ENCODE measurements around the gene ROR1.

Gene ROR1

DNA sequence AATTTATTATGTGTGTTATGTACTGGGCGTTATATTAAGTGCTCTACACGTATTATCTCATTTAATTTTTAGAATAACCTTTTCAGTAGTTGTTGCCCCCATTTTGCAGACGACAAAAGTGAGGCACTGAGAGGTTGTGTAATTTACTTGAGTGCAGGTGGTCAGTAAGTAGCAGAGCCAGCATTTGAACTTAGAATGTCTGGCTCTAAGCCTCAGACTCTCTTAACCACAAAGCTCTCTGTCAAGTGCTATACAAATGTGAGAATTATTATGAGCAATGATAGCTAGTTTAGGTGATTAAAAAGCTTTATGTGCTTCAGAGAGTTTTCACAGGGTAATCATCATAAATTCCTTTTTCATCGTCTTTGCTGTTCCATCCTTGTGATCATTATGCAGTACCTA lies 333.3 kb downstream of the ROR1 start:
- no peaks in the 10 kb centered on the region for H3K9me3 ChIP-seq
- no peak for DNase-seq
- peaks cover 12% of the 10 kb centered on the region for H3K4me1 ChIP-seq
- no peak overlapping the region for H3K4me3 ChIP-seq (ENCODE audit: low read depth, low read length)
- H3K36me3 ChIP-seq: no peaks in the 10 kb centered on the region
- TF ChIP-seq, protein P1, sequence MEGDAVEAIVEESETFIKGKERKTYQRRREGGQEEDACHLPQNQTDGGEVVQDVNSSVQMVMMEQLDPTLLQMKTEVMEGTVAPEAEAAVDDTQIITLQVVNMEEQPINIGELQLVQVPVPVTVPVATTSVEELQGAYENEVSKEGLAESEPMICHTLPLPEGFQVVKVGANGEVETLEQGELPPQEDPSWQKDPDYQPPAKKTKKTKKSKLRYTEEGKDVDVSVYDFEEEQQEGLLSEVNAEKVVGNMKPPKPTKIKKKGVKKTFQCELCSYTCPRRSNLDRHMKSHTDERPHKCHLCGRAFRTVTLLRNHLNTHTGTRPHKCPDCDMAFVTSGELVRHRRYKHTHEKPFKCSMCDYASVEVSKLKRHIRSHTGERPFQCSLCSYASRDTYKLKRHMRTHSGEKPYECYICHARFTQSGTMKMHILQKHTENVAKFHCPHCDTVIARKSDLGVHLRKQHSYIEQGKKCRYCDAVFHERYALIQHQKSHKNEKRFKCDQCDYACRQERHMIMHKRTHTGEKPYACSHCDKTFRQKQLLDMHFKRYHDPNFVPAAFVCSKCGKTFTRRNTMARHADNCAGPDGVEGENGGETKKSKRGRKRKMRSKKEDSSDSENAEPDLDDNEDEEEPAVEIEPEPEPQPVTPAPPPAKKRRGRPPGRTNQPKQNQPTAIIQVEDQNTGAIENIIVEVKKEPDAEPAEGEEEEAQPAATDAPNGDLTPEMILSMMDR (IDR thresholded peaks at IDR 0.05; ENCODE audit: low read depth, low read length): no peak
- no peaks in the 10 kb centered on the region for H3K27me3 ChIP-seq

DNA sequence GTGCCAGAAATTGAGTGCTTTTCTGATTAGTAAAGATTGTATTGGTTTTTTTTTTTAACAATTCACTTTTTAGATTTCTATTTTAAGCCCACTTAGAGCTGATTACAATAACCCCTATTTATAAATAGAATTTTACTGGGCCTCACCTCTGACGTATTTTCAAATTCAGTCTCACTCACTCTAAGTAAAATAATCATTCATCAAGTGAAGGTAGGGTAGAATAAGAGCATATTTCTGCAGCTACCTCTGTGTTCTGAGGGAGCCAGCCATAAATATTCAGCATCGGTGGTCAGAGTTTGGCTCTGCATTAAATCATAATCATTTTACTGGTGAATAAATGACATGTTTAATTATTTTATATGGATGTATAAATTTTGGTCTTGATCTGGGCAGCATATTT lies 333.8 kb downstream of the ROR1 start:
- Histone ChIP-seq H3K9me3 (no peaks in the 10 kb centered on the region), H3K4me1 (peaks cover 12% of the 10 kb centered on the region), H3K36me3 (no peaks in the 10 kb centered on the region), H3K27me3 (no peaks in the 10 kb centered on the region), H3K4me3 (ENCODE audit: low read depth, low read length) (no peak overlapping the region)
- TF ChIP-seq, protein P1 (IDR thresholded peaks at IDR 0.05; ENCODE audit: low read depth, low read length): no peak
- DNase-seq: no peak

DNA sequence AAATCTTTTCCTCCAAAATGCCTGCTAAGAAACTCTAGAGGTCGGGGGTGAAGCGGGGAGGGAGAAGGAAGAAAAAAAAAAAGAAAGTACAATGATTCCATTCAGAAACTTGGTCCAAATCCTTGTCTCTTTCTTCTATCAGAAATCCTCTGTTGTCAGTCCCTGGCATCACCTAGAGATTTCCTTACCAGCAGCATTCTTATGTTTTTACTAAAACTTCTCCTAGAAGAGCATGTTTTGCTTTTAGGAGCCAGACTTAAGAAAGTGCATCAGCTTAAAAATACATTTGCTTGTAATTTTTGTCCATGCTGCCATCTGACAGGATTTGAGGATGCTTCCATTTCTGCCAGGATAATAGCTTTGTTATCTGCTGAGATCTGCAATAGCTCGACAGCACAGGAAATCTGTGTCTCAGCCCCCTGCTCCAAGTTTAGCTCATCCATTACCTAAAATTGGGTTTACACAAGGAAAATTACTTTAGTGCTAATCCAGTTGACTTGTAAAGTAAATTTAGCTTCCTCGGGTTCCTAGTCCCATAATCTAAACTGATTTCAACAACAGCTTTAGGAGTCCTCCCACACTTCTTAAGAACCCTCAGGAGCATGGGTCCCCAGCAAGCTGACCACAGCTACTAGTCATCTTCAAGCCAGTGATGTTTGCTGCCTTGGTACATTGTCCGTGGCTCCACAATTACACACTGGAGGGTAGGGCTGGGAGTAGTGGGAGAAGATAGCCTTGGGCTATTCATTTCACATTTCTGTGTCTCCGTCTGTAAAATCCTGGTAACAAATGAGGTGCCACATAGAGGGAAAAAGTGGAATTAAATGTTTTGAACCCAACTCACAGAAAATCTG lies 337.3 kb downstream of the ROR1 start:
- no peaks in the 10 kb centered on the region for H3K9me3 ChIP-seq
- DNase-seq: peak; percentile 12
- peaks cover 12% of the 10 kb centered on the region for H3K4me1 ChIP-seq
- H3K27me3 ChIP-seq: no peaks in the 10 kb centered on the region
- TF ChIP-seq, protein P1 (IDR thresholded peaks at IDR 0.05; ENCODE audit: low read depth, low read length): no peak
- H3K4me3 ChIP-seq (ENCODE audit: low read depth, low read length): no peak overlapping the region
- no peaks in the 10 kb centered on the region for H3K36me3 ChIP-seq

DNA sequence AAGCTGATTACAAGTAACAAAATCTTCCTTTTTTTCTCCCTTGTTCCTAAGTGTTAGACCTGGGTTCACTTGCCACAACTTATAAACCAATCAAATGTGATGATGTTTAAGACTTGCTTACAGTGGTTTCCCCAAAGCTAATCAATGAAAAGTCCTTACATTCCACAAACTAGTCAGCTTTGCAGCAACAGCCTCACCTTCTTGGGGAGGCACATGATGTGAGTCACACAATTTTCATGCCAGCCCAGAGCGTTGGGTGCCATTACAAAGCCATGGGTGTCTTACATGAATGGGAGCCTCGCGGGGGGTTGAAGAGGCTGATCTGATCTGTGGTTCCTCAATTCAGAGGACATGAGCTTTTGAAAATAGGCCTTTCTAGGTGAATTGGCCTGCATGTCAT lies 338.0 kb downstream of the ROR1 start:
- no peak for DNase-seq
- no peaks in the 10 kb centered on the region for H3K9me3 ChIP-seq
- H3K36me3 ChIP-seq: no peaks in the 10 kb centered on the region
- H3K27me3 ChIP-seq: no peaks in the 10 kb centered on the region
- TF ChIP-seq, protein P1 (IDR thresholded peaks at IDR 0.05; ENCODE audit: low read depth, low read length): no peak
- H3K4me3 ChIP-seq (ENCODE audit: low read depth, low read length): no peak overlapping the region
- H3K4me1 ChIP-seq: peaks cover 12% of the 10 kb centered on the region

DNA sequence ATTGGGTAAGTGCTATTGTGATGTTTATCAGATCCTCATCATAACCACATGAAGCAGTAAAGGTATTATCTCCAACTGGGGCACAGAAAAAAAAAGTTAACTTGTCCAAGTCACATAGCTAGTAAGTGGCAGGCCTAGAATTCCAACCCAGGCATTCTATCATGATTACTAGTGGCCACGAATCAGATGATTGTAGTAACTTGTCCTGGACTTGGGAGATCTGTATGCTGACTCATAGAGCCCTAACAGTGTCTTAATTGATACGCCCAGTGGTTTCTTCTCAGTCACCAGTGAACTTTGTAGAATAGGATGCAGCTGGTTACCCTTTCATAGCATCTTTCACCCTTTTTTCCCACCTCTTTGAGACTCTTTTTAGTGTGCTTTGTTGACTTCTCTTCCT lies 338.5 kb downstream of the ROR1 start:
- Histone ChIP-seq H3K4me1 (peaks cover 12% of the 10 kb centered on the region), H3K9me3 (no peaks in the 10 kb centered on the region), H3K27me3 (no peaks in the 10 kb centered on the region), H3K36me3 (no peaks in the 10 kb centered on the region), H3K4me3 (ENCODE audit: low read depth, low read length) (no peak overlapping the region)
- TF ChIP-seq, protein P1 (IDR thresholded peaks at IDR 0.05; ENCODE audit: low read depth, low read length): no peak
- DNase-seq: no peak

DNA sequence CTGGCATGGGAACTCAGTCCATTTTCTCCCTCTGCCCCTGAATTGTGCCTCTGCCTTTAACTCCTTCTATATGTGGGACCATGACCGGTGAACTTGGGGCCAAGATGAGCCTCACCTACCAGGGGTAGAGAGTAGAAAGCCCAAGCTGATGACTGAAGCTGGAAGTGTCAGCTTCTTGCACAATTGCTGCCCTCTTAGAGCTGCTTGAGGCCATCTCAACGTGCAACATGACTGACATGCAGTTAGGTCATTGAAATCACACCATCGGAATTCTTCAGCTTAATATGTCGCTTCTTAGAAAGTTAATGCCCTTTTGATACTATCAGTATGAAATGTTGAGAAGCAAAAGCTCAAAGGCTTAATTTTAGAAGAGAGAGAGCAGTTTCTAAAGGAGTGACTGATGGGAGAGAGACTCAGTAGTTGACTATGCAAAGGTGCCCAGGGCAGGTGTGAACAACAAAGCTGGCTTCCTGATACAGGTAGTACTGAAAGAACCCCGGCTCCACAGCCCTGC lies 340.3 kb downstream of the ROR1 start:
- Histone ChIP-seq H3K4me3 (ENCODE audit: low read depth, low read length) (no peak overlapping the region), H3K36me3 (no peaks in the 10 kb centered on the region), H3K9me3 (no peaks in the 10 kb centered on the region), H3K27me3 (no peaks in the 10 kb centered on the region), H3K4me1 (peaks cover 12% of the 10 kb centered on the region)
- TF ChIP-seq, protein P1 (IDR thresholded peaks at IDR 0.05; ENCODE audit: low read depth, low read length): no peak
- DNase-seq: no peak
